Liver (tissue), 9 donors: Measurements from ENCODE around the gene FBXW11. TPM values are rescaled to one million over a fixed set of nuclear protein-coding genes. Genes with fewer than 3 reads are reported as not detected.

Source experiments
- DNase-seq: peaks from one replicate; pipeline ENCODE4 v3.0.0-alpha.2; 2017; ENCODE audit warnings: low spot score
- H3K27ac ChIP-seq, 2 donors: one replicate each; pipeline ENCODE4 v1.7.0; 2013; ENCODE audit warnings: inconsistent platforms in 2 of 2, low read length in 2 of 2, control low read depth in 1 of 2, low read depth in 1 of 2, mild to moderate bottlenecking in 1 of 2
- H3K27me3 ChIP-seq, 4 donors: one replicate each; pipeline versions ENCODE4 v1.6.1 to v1.7.0; 2013; ENCODE audit warnings: low read length in 3 of 4, inconsistent platforms in 1 of 4, mild to moderate bottlenecking in 1 of 4, moderate library complexity in 1 of 4; ENCODE audit not compliant: control insufficient read depth in 4 of 4, insufficient read depth in 4 of 4
- H3K36me3 ChIP-seq, 4 donors: one replicate each; pipeline versions ENCODE4 v1.6.1 to v1.7.0; 2013; ENCODE audit warnings: low read length in 3 of 4, mild to moderate bottlenecking in 3 of 4, low read depth in 1 of 4, moderate library complexity in 1 of 4; ENCODE audit not compliant: control insufficient read depth in 4 of 4, insufficient read depth in 3 of 4
- H3K4me1 ChIP-seq, 4 donors: one replicate each; pipeline versions ENCODE4 v1.6.1 to v1.7.0; 2013; ENCODE audit warnings: low read length in 3 of 4, mild to moderate bottlenecking in 3 of 4, moderate library complexity in 1 of 4; ENCODE audit not compliant: control insufficient read depth in 4 of 4, insufficient read depth in 4 of 4
- H3K4me3 ChIP-seq, 3 donors: one replicate each; pipeline versions ENCODE4 v1.6.1 to v1.7.0; 2013; ENCODE audit warnings: low read length in 3 of 3, control low read depth in 1 of 3, low read depth in 1 of 3, mild to moderate bottlenecking in 1 of 3
- H3K9ac ChIP-seq, 2 donors: one replicate each; pipeline ENCODE4 v1.7.0; 2013; ENCODE audit warnings: low read length in 2 of 2, mild to moderate bottlenecking in 2 of 2, moderate library complexity in 2 of 2, control low read depth in 1 of 2, low read depth in 1 of 2
- H3K9me3 ChIP-seq, 4 donors: one replicate each; pipeline versions ENCODE4 v1.6.1 to v1.7.0; 2013; ENCODE audit warnings: low read length in 3 of 4; ENCODE audit not compliant: control insufficient read depth in 4 of 4
- ATF3 ChIP-seq: IDR thresholded peaks from 2 replicates; pipeline ENCODE4 v1.6.1; 2016; ENCODE audit warnings: antibody characterized with exemption
- CTCF ChIP-seq: fragments of 150-350 bp; IDR thresholded peaks from 2 replicates; pipeline ENCODE4 v1.5.1; 2017; ENCODE audit warnings: improper control_type of control experiment, low read depth, low read length; ENCODE audit not compliant: missing input control
- EGR1 ChIP-seq, 2 donors: IDR thresholded peaks; 2 replicates each; pipeline ENCODE4 v1.6.1; 2016 to 2018; ENCODE audit warnings: antibody characterized with exemption in 2 of 2, low read depth in 2 of 2
- FOXA1 ChIP-seq: IDR thresholded peaks from 2 replicates; pipeline ENCODE4 v1.6.1; 2016; ENCODE audit warnings: antibody characterized with exemption
- FOXA2 ChIP-seq: IDR thresholded peaks from 2 replicates; pipeline ENCODE4 v1.6.1; 2016; ENCODE audit warnings: antibody characterized with exemption
- GABPA ChIP-seq, 2 donors: IDR thresholded peaks in 1 of 2; conservative IDR thresholded peaks in 1 of 2; 2 replicates each; pipeline ENCODE4 v1.6.1; 2016; ENCODE audit warnings: antibody characterized with exemption in 2 of 2, mild to moderate bottlenecking in 1 of 2, moderate library complexity in 1 of 2
- HNF4A ChIP-seq, 2 donors: conservative IDR thresholded peaks; 2 replicates each; pipeline ENCODE4 v1.6.1; 2016; ENCODE audit warnings: antibody characterized with exemption in 2 of 2, mild to moderate bottlenecking in 2 of 2
- HNF4G ChIP-seq: IDR thresholded peaks from 2 replicates; pipeline ENCODE4 v1.6.1; 2016; ENCODE audit warnings: antibody characterized with exemption
- JUND ChIP-seq, 2 donors: IDR thresholded peaks; 2 replicates each; pipeline ENCODE4 v1.6.1; 2016; ENCODE audit warnings: antibody characterized with exemption in 2 of 2
- MAX ChIP-seq: IDR thresholded peaks from 2 replicates; pipeline ENCODE4 v1.6.1; 2016; ENCODE audit warnings: antibody characterized with exemption
- NR2F2 ChIP-seq: IDR thresholded peaks from 2 replicates; pipeline ENCODE4 v1.6.1; 2016; ENCODE audit warnings: antibody characterized with exemption
- RAD21 ChIP-seq, 2 donors: IDR thresholded peaks; 2 replicates each; pipeline ENCODE4 v1.6.1; 2016; ENCODE audit warnings: antibody characterized with exemption in 2 of 2, mild to moderate bottlenecking in 2 of 2
- REST ChIP-seq: IDR thresholded peaks from 2 replicates; pipeline ENCODE4 v1.6.1; 2016; ENCODE audit warnings: antibody characterized with exemption, mild to moderate bottlenecking
- RXRA ChIP-seq, 2 donors: IDR thresholded peaks; 2 replicates each; pipeline ENCODE4 v1.6.1; 2017 to 2018; ENCODE audit warnings: antibody characterized with exemption in 2 of 2, mild to moderate bottlenecking in 1 of 2
- SP1 ChIP-seq: IDR thresholded peaks from 2 replicates; pipeline ENCODE4 v1.6.1; 2018; ENCODE audit warnings: antibody characterized with exemption, mild to moderate bottlenecking
- TAF1 ChIP-seq: conservative IDR thresholded peaks from 2 replicates; pipeline ENCODE4 v1.6.1; 2016; ENCODE audit warnings: antibody characterized with exemption, mild to moderate bottlenecking
- YY1 ChIP-seq: IDR thresholded peaks from 2 replicates; pipeline ENCODE4 v1.6.1; 2016; ENCODE audit warnings: antibody characterized with exemption, mild to moderate bottlenecking
- ZBTB33 ChIP-seq: IDR thresholded peaks from 2 replicates; pipeline ENCODE4 v1.6.1; 2016; ENCODE audit warnings: antibody characterized with exemption
- WGBS: extraction: QIAGEN DNeasy Blood & Tissue Kit; methylation state at CpG from one replicate; pipeline ENCODE4 v1.1.7; 2013; 5-methylcytosine and 5-hydroxymethylcytosine counted together
- polyA plus RNA-seq, 2 donors: library from polyadenylated mRNA; stranded (reverse) in 1 of 2; unstranded in 1 of 2; fragments of 200-250 nt in 1 of 2; fragments of >200 nt in 1 of 2; fragmentation: Nextera tagmentation in 1 of 2; extraction: Ambion mirVana in 1 of 2; gene quantifications; one replicate each; pipeline versions ENCODE4 v1.2.1 to v1.2.3, GENCODE V29; 2013 to 2015
- total RNA-seq, 2 donors: library from RNA; depleted of rRNA; stranded (reverse); fragments of >200 nt; gene quantifications; one replicate each; pipeline ENCODE4 v1.2.3, GENCODE V29; 2014
- donor health status: healthy.
- donor health status: healthy.
- donor health status: healthy.
- donor health status: healthy.
- donor health status: healthy.

Gene FBXW11
- total RNA-seq, result 10 to 100 TPM; 31.0 to 37.5 TPM
- 10 to 100 TPM; 11.2 to 13.0 TPM for polyA plus RNA-seq

GRCh38 chr5:172006321-172007174, at the start of gene FBXW11:
FBXW11 (minus strand) TSS chr5:172006638; CDS start chr5:172006502, 136 bp downstream.
- Histone ChIP-seq H3K9me3 (no peaks in the 10 kb centered on the region), H3K9ac (peak within 1 kb of the TSS; percentile 96 to 98), H3K27me3 (no peaks in the 10 kb centered on the region), H3K36me3 (no peaks in the 10 kb centered on the region), H3K27ac (peak within 1 kb of the TSS; percentile 99), H3K4me1 (peaks cover 9 to 43% (median 23%) of the 10 kb centered on the region in 4 donors), H3K4me3 (peak within 1 kb of the TSS; percentile 86 to 97 (median 91))
- TF ChIP-seq REST (peak; percentile 85), FOXA1 (no peak), CTCF (no peak), EGR1 (IDR thresholded peaks at IDR 0.05; ENCODE audit: low read depth in 2 of 2) (peak; percentile 68 to 78), SP1 (peak; percentile 66), MAX (peak; percentile 70), HNF4G (no peak), ATF3 (no peak), GABPA (IDR thresholded peaks at IDR 0.05 in 1 of 2, conservative IDR thresholded peaks at IDR 0.05 in 1 of 2) (peak; percentile 85 to 96), TAF1 (peak; percentile 93), YY1 (peak; percentile 88), NR2F2 (no peak), FOXA2 (no peak), RAD21 (IDR thresholded peaks at IDR 0.05) (peak in 1 of 2 donors; percentile 23), JUND (IDR thresholded peaks at IDR 0.05) (peak in 1 of 2 donors; percentile 20), ZBTB33 (no peak), RXRA (IDR thresholded peaks at IDR 0.05) (peak; percentile 31 to 39), HNF4A (conservative IDR thresholded peaks at IDR 0.05) (no peak)
- WGBS, result under 1% methylated on average over 81 of the region's 81 CpGs
- DNase-seq, result peak; percentile 92
